Gastroesophageal sphincter (tissue), 4 donors: ENCODE results near the gene C2orf42. TPM values are rescaled to one million over a fixed set of nuclear protein-coding genes. Genes with fewer than 3 reads are reported as not detected.
A peak's percentile ranks its signal among the peaks of the same experiment; 100 is the strongest.
"Not testable (repeated sequence)": the region's sequence is repeated elsewhere in the genome, so short reads cannot be mapped to it uniquely, and the experiment has no call there.

Experiments
- ATAC-seq: fragments of 150-250 bp; one replicate; pipeline ENCODE4 v1.9.1; 2016; ENCODE audit warnings: mild to moderate bottlenecking, moderate library complexity
- H3K27ac ChIP-seq, 4 donors: fragments of 200-600 bp; sonication (generic) in 3 of 4; 1 replicate in 3 of 4; 2 replicates in 1 of 4; pipeline ENCODE4 v1.5.1; 2016 to 2019
- H3K27me3 ChIP-seq: fragments of 200-600 bp; sonication (generic); one replicate; pipeline ENCODE4 v1.5.1; 2019
- H3K36me3 ChIP-seq, 2 donors: fragments of 200-600 bp; sonication (generic); one replicate each; pipeline ENCODE4 v1.5.1; 2019; ENCODE audit warnings: control low read depth in 1 of 2
- H3K4me1 ChIP-seq, 3 donors: fragments of 200-600 bp; sonication (generic); 1 replicate in 2 of 3; 2 replicates in 1 of 3; pipeline ENCODE4 v1.5.1; 2016 to 2019; ENCODE audit warnings: control low read depth in 2 of 3
- H3K4me3 ChIP-seq, 2 donors: fragments of 200-600 bp; sonication (generic); one replicate each; pipeline ENCODE4 v1.5.1; 2019; ENCODE audit warnings: mild to moderate bottlenecking in 1 of 2, moderate library complexity in 1 of 2
- H3K9me3 ChIP-seq, 3 donors: fragments of 200-600 bp; sonication (generic); one replicate each; pipeline ENCODE4 v1.5.1; 2017 to 2019; ENCODE audit warnings: control low read depth in 2 of 3
- CTCF ChIP-seq, 4 experiments: fragments of 200-600 bp in 2 of 4; fragments of 450-650 bp in 2 of 4; sonication (generic) in 1 of 4; IDR thresholded peaks; one replicate each; pipeline ENCODE4 v1.5.1; 2017 to 2019; ENCODE audit warnings: antibody characterized with exemption in 4 of 4, mild to moderate bottlenecking in 2 of 4, moderate library complexity in 2 of 4
- EP300 ChIP-seq: sonication (generic); formaldehyde crosslinking; IDR thresholded peaks from one replicate; pipeline ENCODE4 v1.6.1; 2017; ENCODE audit warnings: antibody characterized with exemption, mild to moderate bottlenecking
- POLR2A ChIP-seq, 2 donors: fragments of 450-650 bp; IDR thresholded peaks; one replicate each; pipeline ENCODE4 v1.6.1; 2017; ENCODE audit warnings: antibody characterized with exemption in 2 of 2, mild to moderate bottlenecking in 2 of 2, moderate library complexity in 1 of 2
- POLR2AphosphoS5 ChIP-seq: sonication (generic); formaldehyde crosslinking; IDR thresholded peaks from one replicate; pipeline ENCODE4 v1.6.1; 2017; ENCODE audit warnings: antibody characterized with exemption
- WGBS, 2 donors: methylation state at CpG; one replicate each; pipeline ENCODE4 v1.1.5; 2018; ENCODE audit warnings: low coverage in 1 of 2; 5-methylcytosine and 5-hydroxymethylcytosine counted together
- total RNA-seq, 4 donors: library from RNA; depleted of rRNA; stranded (reverse); fragments of >200 nt; gene quantifications; one replicate each; pipeline ENCODE4 v1.1.0, GENCODE V29; 2016

The C2orf42 gene
- 10 to 100 TPM; 17.5 to 32.1 (median 23.2) TPM for total RNA-seq

- peak; percentile 98 for ATAC-seq
- Histone ChIP-seq H3K4me1 (peaks cover 0 to 11% (median 0%) of the 10 kb centered on the region in 3 donors), H3K36me3 (no peaks in the 10 kb centered on the region), H3K27ac (peak within 1 kb of the TSS; percentile 84 to 97 (median 92)), H3K9me3 (no peaks in the 10 kb centered on the region), H3K4me3 (peak within 1 kb of the TSS; percentile 66 to 74), H3K27me3 (no peaks in the 10 kb centered on the region)
- no peak for TF ChIP-seq EP300
- peak; percentile 99 for TF ChIP-seq POLR2AphosphoS5
- TF ChIP-seq CTCF (IDR thresholded peaks at IDR 0.05), result peak in 1 of 4 experiments; percentile 33
- peak; percentile 98 to 99 for TF ChIP-seq POLR2A (IDR thresholded peaks at IDR 0.05)
- WGBS, 2 donors, result 0% methylated on average over 14 to 20 of the region's 60 CpGs
Observed at GRCh38 chr2:70190418-70191243, at the start of gene C2orf42. Gene C2orf42 (minus strand): TSS chr2:70191019. CDS start chr2:70181985, 9,034 bp downstream.

- Histone ChIP-seq H3K27me3 (no peaks in the 10 kb centered on the region), H3K36me3 (peaks cover 0 to 22% of the 10 kb centered on the region in 2 donors), H3K4me3 (no peak overlapping the region), H3K27ac (no peak overlapping the region), H3K9me3 (no peaks in the 10 kb centered on the region), H3K4me1 (peaks cover 0 to 50% (median 0%) of the 10 kb centered on the region in 3 donors)
- no peak for TF ChIP-seq CTCF (IDR thresholded peaks at IDR 0.05)
- TF ChIP-seq POLR2AphosphoS5, result no peak
- TF ChIP-seq EP300, result no peak
- TF ChIP-seq POLR2A (IDR thresholded peaks at IDR 0.05), result no peak
- ATAC-seq, result no peak
- WGBS, 2 donors, result 67 to 88% methylated on average over 1 to 3 of the region's 3 CpGs
Observed at GRCh38 chr2:70240599-70240998, 49.8 kb upstream of the C2orf42 start.

GRCh38 chr2:70233926-70234325 is 43.1 kb upstream of the C2orf42 start:
- peaks cover 0 to 74% of the 10 kb centered on the region in 2 donors for H3K36me3 ChIP-seq
- no peak for ATAC-seq
- H3K27me3 ChIP-seq, result no peaks in the 10 kb centered on the region
- H3K9me3 ChIP-seq, result no peaks in the 10 kb centered on the region
- H3K4me1 ChIP-seq, result peaks cover 0 to 14% (median 0%) of the 10 kb centered on the region in 3 donors
- 53 to 70% methylated on average over 3 of the region's 3 CpGs for WGBS, 2 donors
- H3K27ac ChIP-seq, result no peak overlapping the region
- no peak overlapping the region for H3K4me3 ChIP-seq
- TF ChIP-seq POLR2A (IDR thresholded peaks at IDR 0.05), result no peak
- TF ChIP-seq EP300, result no peak
- TF ChIP-seq POLR2AphosphoS5, result no peak
- no peak for TF ChIP-seq CTCF (IDR thresholded peaks at IDR 0.05)

GRCh38 chr2:70226781-70227180 is 36.0 kb upstream of the C2orf42 start:
- TF ChIP-seq POLR2AphosphoS5 (no peak), CTCF (IDR thresholded peaks at IDR 0.05) (no peak), EP300 (no peak), POLR2A (IDR thresholded peaks at IDR 0.05) (no peak)
- H3K4me3 ChIP-seq, result no peak overlapping the region
- peaks cover 0 to 100% of the 10 kb centered on the region in 2 donors for H3K36me3 ChIP-seq
- no peaks in the 10 kb centered on the region for H3K27me3 ChIP-seq
- WGBS, 2 donors, result 86 to 88% methylated on average over 2 of the region's 2 CpGs
- no peak for ATAC-seq
- no peaks in the 10 kb centered on the region for H3K4me1 ChIP-seq
- H3K27ac ChIP-seq, result no peak overlapping the region
- no peaks in the 10 kb centered on the region for H3K9me3 ChIP-seq

- H3K36me3 ChIP-seq, result peaks cover 0 to 100% of the 10 kb centered on the region in 2 donors
- not testable (repeated sequence) for H3K4me1 ChIP-seq, H3K4me3 ChIP-seq, H3K27ac ChIP-seq, ATAC-seq, H3K9me3 ChIP-seq, H3K27me3 ChIP-seq
- 92 to 100% methylated on average over 1 to 2 of the region's 3 CpGs for WGBS, 2 donors
Observed at GRCh38 chr2:70223305-70223704, 32.5 kb upstream of the C2orf42 start.
